ENCODE data around the gene COG8.

Gene COG8

GRCh38 chr16:69318911-69319289, 20.5 kb downstream of the COG8 start:
- H3K4me1 Mint-ChIP-seq (ENCODE audit: low read depth): peaks cover 13% of the 10 kb centered on the region
- peaks cover 96% of the 10 kb centered on the region for H3K36me3 Mint-ChIP-seq (ENCODE audit: low read depth)
- H3K27me3 Mint-ChIP-seq: no peaks in the 10 kb centered on the region
- H3K9me3 Mint-ChIP-seq: no peaks in the 10 kb centered on the region
- DNase-seq: peak; percentile 27
- H3K27ac Mint-ChIP-seq: no peak overlapping the region
- H3K4me3 Mint-ChIP-seq: no peak overlapping the region

GRCh38 chr16:69318177-69318910, 21.0 kb downstream of the COG8 start:
- Mint-ChIP-seq H3K9me3 (no peaks in the 10 kb centered on the region), H3K27me3 (no peaks in the 10 kb centered on the region), H3K4me3 (no peak overlapping the region), H3K4me1 (ENCODE audit: low read depth) (peaks cover 19% of the 10 kb centered on the region), H3K27ac (peak overlapping the region; percentile 47), H3K36me3 (ENCODE audit: low read depth) (peaks cover 96% of the 10 kb centered on the region)
- DNase-seq: peak; percentile 27

- peak; percentile 24 for DNase-seq
- H3K9me3 Mint-ChIP-seq: no peaks in the 10 kb centered on the region
Measured at GRCh38 chr16:69316595-69317034, 22.7 kb downstream of the COG8 start.

GRCh38 chr16:69315486-69316311, 23.7 kb downstream of the COG8 start:
- no peaks in the 10 kb centered on the region for H3K27me3 Mint-ChIP-seq
- peak overlapping the region; percentile 66 for H3K27ac Mint-ChIP-seq
- H3K4me3 Mint-ChIP-seq: no peak overlapping the region
- peaks cover 83% of the 10 kb centered on the region for H3K36me3 Mint-ChIP-seq (ENCODE audit: low read depth)
- DNase-seq: peak; percentile 20
- no peaks in the 10 kb centered on the region for H3K9me3 Mint-ChIP-seq
- peaks cover 26% of the 10 kb centered on the region for H3K4me1 Mint-ChIP-seq (ENCODE audit: low read depth)

More at GRCh38 chr16:69316595-69317034, 22.7 kb downstream of the COG8 start:
- H3K4me3 Mint-ChIP-seq: no peak overlapping the region
- peaks cover 25% of the 10 kb centered on the region for H3K4me1 Mint-ChIP-seq (ENCODE audit: low read depth)
- no peaks in the 10 kb centered on the region for H3K27me3 Mint-ChIP-seq
- peaks cover 90% of the 10 kb centered on the region for H3K36me3 Mint-ChIP-seq (ENCODE audit: low read depth)
- H3K27ac Mint-ChIP-seq: peak overlapping the region; percentile 66

- Mint-ChIP-seq H3K27me3 (no peaks in the 10 kb centered on the region), H3K36me3 (ENCODE audit: low read depth) (peaks cover 71% of the 10 kb centered on the region), H3K9me3 (no peaks in the 10 kb centered on the region), H3K4me3 (no peak overlapping the region), H3K27ac (peak overlapping the region; percentile 89), H3K4me1 (ENCODE audit: low read depth) (peaks cover 31% of the 10 kb centered on the region)
- peak; percentile 9 for DNase-seq
Measured at GRCh38 chr16:69314534-69314933, 24.8 kb downstream of the COG8 start.

GRCh38 chr16:69313469-69313868, 25.9 kb downstream of the COG8 start:
- peak overlapping the region; percentile 67 for H3K4me3 Mint-ChIP-seq
- peak overlapping the region; percentile 89 for H3K27ac Mint-ChIP-seq
- no peaks in the 10 kb centered on the region for H3K27me3 Mint-ChIP-seq
- H3K4me1 Mint-ChIP-seq (ENCODE audit: low read depth): peaks cover 31% of the 10 kb centered on the region
- no peak for DNase-seq
- peaks cover 61% of the 10 kb centered on the region for H3K36me3 Mint-ChIP-seq (ENCODE audit: low read depth)
- H3K9me3 Mint-ChIP-seq: no peaks in the 10 kb centered on the region

GRCh38 chr16:69311533-69312387, 27.6 kb downstream of the COG8 start:
- no peaks in the 10 kb centered on the region for H3K9me3 Mint-ChIP-seq
- peak overlapping the region; percentile 97 for H3K27ac Mint-ChIP-seq
- H3K27me3 Mint-ChIP-seq: no peaks in the 10 kb centered on the region
- H3K4me1 Mint-ChIP-seq (ENCODE audit: low read depth): peaks cover 31% of the 10 kb centered on the region
- no peak for DNase-seq
- H3K4me3 Mint-ChIP-seq: peak overlapping the region; percentile 100
- H3K36me3 Mint-ChIP-seq (ENCODE audit: low read depth): peaks cover 47% of the 10 kb centered on the region

- no peaks in the 10 kb centered on the region for H3K9me3 Mint-ChIP-seq
- DNase-seq: peak; percentile 99
- H3K36me3 Mint-ChIP-seq (ENCODE audit: low read depth): peaks cover 38% of the 10 kb centered on the region
- H3K27ac Mint-ChIP-seq: peak within 1 kb of the TSS; percentile 97
- no peaks in the 10 kb centered on the region for H3K27me3 Mint-ChIP-seq
- peak within 1 kb of the TSS; percentile 100 for H3K4me3 Mint-ChIP-seq
- peaks cover 31% of the 10 kb centered on the region for H3K4me1 Mint-ChIP-seq (ENCODE audit: low read depth)
Measured at GRCh38 chr16:69310653-69311532, 28.5 kb downstream of the COG8 start, which contains the start of gene VPS4A. VPS4A (plus strand) TSS chr16:69311350; CDS start chr16:69311512, 162 bp downstream.

- H3K27ac Mint-ChIP-seq: no peak overlapping the region
- H3K4me3 Mint-ChIP-seq: no peak overlapping the region
- H3K27me3 Mint-ChIP-seq: no peaks in the 10 kb centered on the region
- DNase-seq: peak; percentile 26
- H3K4me1 Mint-ChIP-seq (ENCODE audit: low read depth): peaks cover 26% of the 10 kb centered on the region
- peaks cover 22% of the 10 kb centered on the region for H3K36me3 Mint-ChIP-seq (ENCODE audit: low read depth)
- H3K9me3 Mint-ChIP-seq: no peaks in the 10 kb centered on the region
Measured at GRCh38 chr16:69309316-69309715, 30.0 kb downstream of the COG8 start.

- no peak for DNase-seq
- no peak overlapping the region for H3K4me3 Mint-ChIP-seq
- peaks cover 13% of the 10 kb centered on the region for H3K4me1 Mint-ChIP-seq (ENCODE audit: low read depth)
- H3K9me3 Mint-ChIP-seq: no peaks in the 10 kb centered on the region
- H3K36me3 Mint-ChIP-seq (ENCODE audit: low read depth): peaks cover 9% of the 10 kb centered on the region
- H3K27ac Mint-ChIP-seq: no peak overlapping the region
- H3K27me3 Mint-ChIP-seq: no peaks in the 10 kb centered on the region
Measured at GRCh38 chr16:69307856-69308255, 31.5 kb downstream of the COG8 start.

GRCh38 chr16:69307091-69307490, 32.3 kb downstream of the COG8 start:
- no peak for DNase-seq
- H3K4me1 Mint-ChIP-seq (ENCODE audit: low read depth): peaks cover 10% of the 10 kb centered on the region
- no peak overlapping the region for H3K4me3 Mint-ChIP-seq
- H3K27ac Mint-ChIP-seq: no peak overlapping the region
- no peaks in the 10 kb centered on the region for H3K9me3 Mint-ChIP-seq
- H3K27me3 Mint-ChIP-seq: no peaks in the 10 kb centered on the region
- peaks cover 8% of the 10 kb centered on the region for H3K36me3 Mint-ChIP-seq (ENCODE audit: low read depth)

GRCh38 chr16:69306031-69306430, 33.3 kb downstream of the COG8 start:
- peaks cover 7% of the 10 kb centered on the region for H3K4me1 Mint-ChIP-seq (ENCODE audit: low read depth)
- no peaks in the 10 kb centered on the region for H3K27me3 Mint-ChIP-seq
- H3K4me3 Mint-ChIP-seq: no peak overlapping the region
- peaks cover 8% of the 10 kb centered on the region for H3K36me3 Mint-ChIP-seq (ENCODE audit: low read depth)
- H3K27ac Mint-ChIP-seq: no peak overlapping the region
- H3K9me3 Mint-ChIP-seq: no peaks in the 10 kb centered on the region
- no peak for DNase-seq

GRCh38 chr16:69302301-69302700, 37.1 kb downstream of the COG8 start:
- H3K4me1 Mint-ChIP-seq (ENCODE audit: low read depth): no peaks in the 10 kb centered on the region
- DNase-seq: no peak
- H3K36me3 Mint-ChIP-seq (ENCODE audit: low read depth): peaks cover 22% of the 10 kb centered on the region
- H3K9me3 Mint-ChIP-seq: no peaks in the 10 kb centered on the region
- no peak overlapping the region for H3K27ac Mint-ChIP-seq
- no peaks in the 10 kb centered on the region for H3K27me3 Mint-ChIP-seq
- H3K4me3 Mint-ChIP-seq: no peak overlapping the region
